Measurements from ENCODE around the gene GNB4. TPM values are rescaled to one million over a fixed set of nuclear protein-coding genes. Genes with fewer than 3 reads are reported as not detected.

Gene GNB4
- total and polyA plus RNA-seq, 2 experiments from 2014 or later = 9.0 to 26.0 TPM

- WGBS (ENCODE audit: low lambda C conversion rate, missing lambda C conversion rate) = 9% methylated on average over 12 of the region's 12 CpGs
- peak overlapping the region; percentile 57 for H3K4me3 ChIP-seq
- no peak for DNase-seq (ENCODE audit: low spot score)
These were observed 989 bp downstream of the GNB4 start for GRCh38 chr3:179450261-179450701.

GRCh38 chr3:179449636-179450035 is 1.6 kb downstream of the GNB4 start:
- H3K9me3 ChIP-seq (ENCODE audit: low read depth) = no peaks in the 10 kb centered on the region
- no peaks in the 10 kb centered on the region for H3K9me2 ChIP-seq (replicated peaks; ENCODE audit: insufficient read depth)
- 68% methylated on average over 2 of the region's 2 CpGs for WGBS (ENCODE audit: low lambda C conversion rate, missing lambda C conversion rate)
- peak overlapping the region; percentile 96 for H3K27ac ChIP-seq
- H3K27me3 ChIP-seq = peaks cover 11% of the 10 kb centered on the region
- TF ChIP-seq CTCF (IDR thresholded peaks at IDR 0.05; ENCODE audit: poor library complexity) (no peak), EZH2phosphoT487 (IDR thresholded peaks at IDR 0.05; ENCODE audit: low read depth, severe bottlenecking, unreplicated experiment) (no peak), EZH2 (IDR thresholded peaks at IDR 0.05; ENCODE audit: borderline replicate concordance) (no peak)
- no peaks in the 10 kb centered on the region for H4K20me1 ChIP-seq (ENCODE audit: insufficient read depth, poor library complexity, severe bottlenecking)
- peaks cover 52% of the 10 kb centered on the region for H3K79me2 ChIP-seq
- H3K4me3 ChIP-seq = peak overlapping the region; percentile 57
- H3K4me2 ChIP-seq = peak overlapping the region; percentile 89
- DNase-seq (ENCODE audit: low spot score) = no peak
- no peaks in the 10 kb centered on the region for H3K36me3 ChIP-seq (replicated peaks; ENCODE audit: insufficient read depth, low read depth)
- H3K4me1 ChIP-seq (ENCODE audit: insufficient read depth) = no peaks in the 10 kb centered on the region
- no peak overlapping the region for H2AFZ ChIP-seq

More at GRCh38 chr3:179450261-179450701, 989 bp downstream of the GNB4 start:
- no peaks in the 10 kb centered on the region for H3K9me2 ChIP-seq (replicated peaks; ENCODE audit: insufficient read depth)
- H3K79me2 ChIP-seq = peaks cover 45% of the 10 kb centered on the region
- no peaks in the 10 kb centered on the region for H3K4me1 ChIP-seq (ENCODE audit: insufficient read depth)
- no peak for TF ChIP-seq EZH2phosphoT487 (IDR thresholded peaks at IDR 0.05; ENCODE audit: low read depth, severe bottlenecking, unreplicated experiment)
- no peak for TF ChIP-seq EZH2 (IDR thresholded peaks at IDR 0.05; ENCODE audit: borderline replicate concordance)
- no peak for TF ChIP-seq CTCF (IDR thresholded peaks at IDR 0.05; ENCODE audit: poor library complexity)
- no peaks in the 10 kb centered on the region for H4K20me1 ChIP-seq (ENCODE audit: insufficient read depth, poor library complexity, severe bottlenecking)
- H2AFZ ChIP-seq = peak overlapping the region; percentile 90
- H3K9me3 ChIP-seq (ENCODE audit: low read depth) = no peaks in the 10 kb centered on the region
- peaks cover 11% of the 10 kb centered on the region for H3K27me3 ChIP-seq
- no peaks in the 10 kb centered on the region for H3K36me3 ChIP-seq (replicated peaks; ENCODE audit: insufficient read depth, low read depth)
- peak overlapping the region; percentile 89 for H3K4me2 ChIP-seq
- H3K27ac ChIP-seq = peak overlapping the region; percentile 96

- WGBS (ENCODE audit: low lambda C conversion rate, missing lambda C conversion rate) = 88% methylated on average over 6 of the region's 6 CpGs
- H3K27ac ChIP-seq = no peak overlapping the region
- no peaks in the 10 kb centered on the region for H3K36me3 ChIP-seq (replicated peaks; ENCODE audit: insufficient read depth, low read depth)
- H3K4me2 ChIP-seq = no peak overlapping the region
- peaks cover 65% of the 10 kb centered on the region for H3K79me2 ChIP-seq
- no peaks in the 10 kb centered on the region for H4K20me1 ChIP-seq (ENCODE audit: insufficient read depth, poor library complexity, severe bottlenecking)
- TF ChIP-seq CTCF (IDR thresholded peaks at IDR 0.05; ENCODE audit: poor library complexity) = no peak
- no peaks in the 10 kb centered on the region for H3K9me2 ChIP-seq (replicated peaks; ENCODE audit: insufficient read depth)
- no peaks in the 10 kb centered on the region for H3K4me1 ChIP-seq (ENCODE audit: insufficient read depth)
- DNase-seq (ENCODE audit: low spot score) = no peak
- no peaks in the 10 kb centered on the region for H3K9me3 ChIP-seq (ENCODE audit: low read depth)
- no peak overlapping the region for H3K4me3 ChIP-seq
- no peaks in the 10 kb centered on the region for H3K27me3 ChIP-seq
- no peak overlapping the region for H2AFZ ChIP-seq
These were observed 4.0 kb downstream of the GNB4 start for GRCh38 chr3:179447251-179447650.

GRCh38 chr3:179446501-179446900 is 4.8 kb downstream of the GNB4 start:
- Histone ChIP-seq H2AFZ (no peak overlapping the region), H3K4me3 (no peak overlapping the region), H3K27ac (no peak overlapping the region), H3K79me2 (peaks cover 68% of the 10 kb centered on the region), H3K4me2 (no peak overlapping the region), H3K27me3 (no peaks in the 10 kb centered on the region), H3K9me2 (replicated peaks; ENCODE audit: insufficient read depth) (no peaks in the 10 kb centered on the region), H3K4me1 (ENCODE audit: insufficient read depth) (no peaks in the 10 kb centered on the region), H3K9me3 (ENCODE audit: low read depth) (no peaks in the 10 kb centered on the region), H4K20me1 (ENCODE audit: insufficient read depth, poor library complexity, severe bottlenecking) (peaks cover 4% of the 10 kb centered on the region), H3K36me3 (replicated peaks; ENCODE audit: insufficient read depth, low read depth) (no peaks in the 10 kb centered on the region)
- peak; percentile 28 for DNase-seq (ENCODE audit: low spot score)
- WGBS (ENCODE audit: low lambda C conversion rate, missing lambda C conversion rate) = 53% methylated on average over 7 of the region's 7 CpGs
- TF ChIP-seq CTCF (IDR thresholded peaks at IDR 0.05; ENCODE audit: poor library complexity) = peak; percentile 43
- TF ChIP-seq EZH2phosphoT487 (IDR thresholded peaks at IDR 0.05; ENCODE audit: low read depth, severe bottlenecking, unreplicated experiment) = no peak

Data from hepatocyte (in vitro differentiated cells).